HCT116 (cell line): ENCODE results near the gene DGCR8. TPM values are rescaled to one million over a fixed set of nuclear protein-coding genes. Genes with fewer than 3 reads are reported as not detected.

Source experiments
- ATAC-seq: fragments of 200-7000 bp; cut with Tn5 transposase; 2 replicates; pipeline ENCODE4 v1.9.1; 2020; ENCODE audit warnings: mild to moderate bottlenecking, moderate library complexity
- BruUV-seq: library from RNA; stranded (reverse); fragments of 400-500 nt; replicated peaks from 2 replicates; lab custom pipeline; 2021; lab: Mats Ljungman, UMichigan
- CTCF ChIA-PET: fragments of 300-600 bp; sonication (Branson Sonifier 250); formaldehyde crosslinking; loops from one replicate; lab custom pipeline; 2021; ENCODE audit warnings: antibody characterized with exemption; lab: Charles Lee
- POLR2A ChIA-PET: fragments of 300-600, 350-600 bp; sonication (Branson Sonifier 250); formaldehyde crosslinking; loops from one replicate; lab custom pipeline; 2021; ENCODE audit warnings: antibody characterized with exemption; lab: Charles Lee
- RAD21 ChIA-PET, 2 experiments: fragments of 300-600 bp; sonication (Branson Sonifier 250); formaldehyde crosslinking; loops; one replicate each; lab custom pipeline; 2023; ENCODE audit warnings: low total read pairs in 2 of 2; ENCODE audit not compliant: uncharacterized antibody in 2 of 2, unreplicated experiment in 2 of 2, low non-redundant PET in 1 of 2; lab: Charles Lee
- DNase-seq: peaks from one replicate; pipeline ENCODE4 v3.0.0-alpha.2; 2010; ENCODE audit warnings: low read depth, low spot score
- H2AFZ ChIP-seq: fragments of 200-600 bp; shearing (Covaris generic), sonication (generic); 2 replicates; pipeline ENCODE4 v1.6.1; 2017; ENCODE audit warnings: low read depth, mixed run types, mixed read lengths, antibody characterized with exemption, low read length; ENCODE audit not compliant: poor library complexity, severe bottlenecking
- H3K27ac ChIP-seq: 2 replicates; pipeline ENCODE4 v1.5.1; 2012; ENCODE audit warnings: low read depth, low read length
- H3K27me3 ChIP-seq: fragments of 200-600 bp; sonication (generic); 2 replicates; pipeline ENCODE4 v1.6.1; 2016; ENCODE audit warnings: mixed run types, low read length, mixed read lengths; ENCODE audit not compliant: insufficient read depth
- H3K36me3 ChIP-seq, 2 experiments: fragments of 200-500 bp in 1 of 2; fragments of 200-600 bp in 1 of 2; sonication (Bioruptor generic) in 1 of 2; sonication (generic) in 1 of 2; 2 replicates each; pipeline versions ENCODE4 v1.5.1 to v1.6.1; 2014 to 2016; ENCODE audit warnings: low read length in 2 of 2, inconsistent platforms in 1 of 2, mixed read lengths in 1 of 2, mixed run types in 1 of 2; ENCODE audit not compliant: insufficient read depth in 2 of 2, control insufficient read depth in 1 of 2
- H3K4me1 ChIP-seq, 2 experiments: fragments of 200-600 bp in 1 of 2; sonication (generic) in 1 of 2; 2 replicates each; pipeline versions ENCODE4 v1.5.1 to v1.6.1; 2012 to 2017; ENCODE audit warnings: low read length in 2 of 2, inconsistent platforms in 1 of 2, mild to moderate bottlenecking in 1 of 2, mixed read lengths in 1 of 2, mixed run types in 1 of 2, moderate library complexity in 1 of 2; ENCODE audit not compliant: insufficient read depth in 2 of 2, control insufficient read depth in 1 of 2
- H3K4me2 ChIP-seq: fragments of 200-600 bp; sonication (generic); 2 replicates; pipeline ENCODE4 v1.6.1; 2017; ENCODE audit warnings: mixed run types, low read length, mixed read lengths
- H3K4me3 ChIP-seq, 2 experiments: fragments of 200-600 bp in 1 of 2; sonication (generic) in 1 of 2; replicated peaks in 1 of 2; 2 replicates each; pipeline ENCODE4 v1.5.1; 2011 to 2016; ENCODE audit warnings: low read length in 2 of 2, control low read depth in 1 of 2, low read depth in 1 of 2, mild to moderate bottlenecking in 1 of 2, mixed read lengths in 1 of 2, mixed run types in 1 of 2
- H3K79me2 ChIP-seq: fragments of 200-600 bp; sonication (generic); 2 replicates; pipeline ENCODE4 v1.6.1; 2017; ENCODE audit warnings: mild to moderate bottlenecking, mixed run types, low read length, moderate library complexity, mixed read lengths; ENCODE audit not compliant: insufficient read depth
- H3K9ac ChIP-seq: fragments of 200-600 bp; sonication (generic); 2 replicates; pipeline ENCODE4 v1.6.1; 2016; ENCODE audit warnings: low read length, mixed read lengths
- H3K9me2 ChIP-seq: fragments of 200-600 bp; sonication (generic), shearing (Covaris generic); 2 replicates; pipeline ENCODE4 v1.6.1; 2017; ENCODE audit warnings: mixed run types, mild to moderate bottlenecking, moderate library complexity; ENCODE audit not compliant: insufficient read depth
- H3K9me3 ChIP-seq, 2 experiments: fragments of 200-500 bp in 1 of 2; fragments of 200-600 bp in 1 of 2; sonication (Bioruptor generic) in 1 of 2; sonication (generic) in 1 of 2; 2 replicates each; pipeline ENCODE4 v1.6.1; 2014 to 2017; ENCODE audit warnings: low read length in 2 of 2, mixed read lengths in 2 of 2, inconsistent platforms in 1 of 2, low read depth in 1 of 2, mild to moderate bottlenecking in 1 of 2, mixed run types in 1 of 2, moderate library complexity in 1 of 2; ENCODE audit not compliant: control insufficient read depth in 1 of 2, insufficient read depth in 1 of 2
- H4K20me1 ChIP-seq: fragments of 200-600 bp; sonication (generic), shearing (Covaris generic); 2 replicates; pipeline ENCODE4 v1.6.1; 2017; ENCODE audit warnings: mixed run types, mild to moderate bottlenecking, moderate library complexity; ENCODE audit not compliant: insufficient read depth
- CBX3 ChIP-seq: IDR thresholded peaks from 2 replicates; pipeline ENCODE4 v1.6.1; 2012; ENCODE audit warnings: low read depth
- CEBPB ChIP-seq: IDR thresholded peaks from 2 replicates; pipeline ENCODE4 v1.6.1; 2012; ENCODE audit warnings: low read depth
- EGR1 ChIP-seq: IDR thresholded peaks from 2 replicates; pipeline ENCODE4 v1.6.1; 2012; ENCODE audit warnings: low read depth
- EZH2 ChIP-seq: fragments of 200-600 bp; sonication (generic); IDR thresholded peaks from 2 replicates; pipeline ENCODE4 v1.6.1; 2017; ENCODE audit warnings: antibody characterized with exemption, mixed run types
- EZH2phosphoT487 ChIP-seq: fragments of 200-600 bp; IDR thresholded peaks from 2 replicates; pipeline ENCODE4 v1.6.1; 2018; ENCODE audit warnings: antibody characterized with exemption, borderline replicate concordance
- JUND ChIP-seq: IDR thresholded peaks from 2 replicates; pipeline ENCODE4 v1.6.1; 2012
- MAX ChIP-seq: IDR thresholded peaks from 2 replicates; pipeline ENCODE4 v1.6.1; 2012
- POLR2A ChIP-seq: IDR thresholded peaks from 2 replicates; pipeline ENCODE4 v1.7.0; 2011; ENCODE audit warnings: borderline replicate concordance; ENCODE audit not compliant: insufficient read depth, insufficient read length; ENCODE audit errors: extremely low read depth
- SIN3A ChIP-seq: IDR thresholded peaks from 2 replicates; pipeline ENCODE4 v1.6.1; 2012; ENCODE audit warnings: low read depth
- SP1 ChIP-seq: IDR thresholded peaks from 2 replicates; pipeline ENCODE4 v1.6.1; 2012; ENCODE audit warnings: low read depth
- SRF ChIP-seq: IDR thresholded peaks from 2 replicates; pipeline ENCODE4 v1.6.1; 2012; ENCODE audit warnings: low read depth
- TCF7L2 ChIP-seq: IDR thresholded peaks from 2 replicates; pipeline ENCODE4 v1.7.0; 2011; ENCODE audit warnings: borderline replicate concordance, inconsistent platforms; ENCODE audit not compliant: insufficient read depth, insufficient read length; ENCODE audit errors: extremely low read depth
- ZBTB33 ChIP-seq: IDR thresholded peaks from 2 replicates; pipeline ENCODE4 v1.6.1; 2011; ENCODE audit warnings: mild to moderate bottlenecking, low read length, moderate library complexity; ENCODE audit not compliant: insufficient replicate concordance; ENCODE audit errors: extremely low read depth
- ZFX ChIP-seq: fragments of 450-650 bp; IDR thresholded peaks from 2 replicates; pipeline ENCODE4 v1.6.1; 2017
- intact Hi-C: fragments of 100-400 bp; cut with micrococcal nuclease; formaldehyde crosslinking; loops from 2 replicates; pipeline ENCODE4 v1.10.0; 2022
- total RNA-seq: library from RNA; stranded (reverse); gene quantifications from one replicate; pipeline ENCODE4 v1.2.1, GENCODE V29; 2021; ENCODE audit not compliant: unreplicated experiment
- TF ChIP-seq, protein P1 (sequence below): IDR thresholded peaks from 2 replicates; pipeline ENCODE4 v1.6.1; 2012; ENCODE audit warnings: low read depth
- TF ChIP-seq, protein P2 (sequence below): IDR thresholded peaks from 2 replicates; pipeline ENCODE4 v1.6.1; 2012

Gene DGCR8
- total RNA-seq, 1 experiment from 2014 or later, result 43.8 TPM

DNA sequence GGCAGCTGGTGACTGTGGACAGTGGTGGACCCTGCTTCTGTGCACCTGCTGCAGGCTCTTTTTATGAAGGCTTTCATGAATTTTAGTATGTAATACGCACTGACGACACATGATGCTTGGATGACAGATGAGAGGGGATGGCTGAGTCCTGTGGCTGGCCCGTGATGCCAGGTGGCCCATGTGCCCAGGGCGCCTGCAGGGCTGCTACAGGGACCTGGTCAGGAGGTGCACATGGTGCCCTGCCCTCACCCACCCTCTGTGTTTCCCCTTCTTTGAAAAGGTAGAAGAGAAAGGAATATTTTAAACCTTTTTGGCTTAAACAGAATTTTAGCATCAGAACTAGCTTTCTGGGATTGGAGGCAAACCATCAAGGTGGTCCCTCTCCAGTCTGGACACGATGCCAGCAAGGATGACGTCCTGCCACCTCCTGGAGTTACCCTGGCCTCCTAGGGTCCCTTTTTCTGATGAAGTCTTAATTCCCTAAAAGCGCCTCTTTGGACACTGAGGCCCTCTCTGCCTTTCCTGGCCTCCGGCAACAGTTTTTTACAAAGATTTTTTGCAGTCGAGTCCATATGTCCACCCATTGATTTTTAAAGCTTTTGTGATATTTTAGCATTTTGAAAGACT is 30.4 kb downstream of the DGCR8 start:
- Histone ChIP-seq H3K4me3 (no peak overlapping the region), H3K27ac (peak overlapping the region; percentile 34), H3K36me3 (peaks cover 24 to 69% of the 10 kb centered on the region in 2 experiments; a peak in 3 of 4 replicates), H3K4me2 (no peak overlapping the region), H4K20me1 (no peaks in the 10 kb centered on the region), H3K9ac (no peak overlapping the region; the same call in 1 of the 2 replicates), H3K79me2 (peaks cover 25% of the 10 kb centered on the region), H3K9me3 (no peaks in the 10 kb centered on the region), H3K4me1 (peaks cover under 1 to 5% of the 10 kb centered on the region in 2 experiments; a peak in 3 of 4 replicates), H3K27me3 (no peaks in the 10 kb centered on the region), H2AFZ (no peak overlapping the region), H3K9me2 (no peaks in the 10 kb centered on the region)
- POLR2A ChIA-PET, result no interaction called here
- BruUV-seq, result TSS peak; percentile 35
- RAD21 ChIA-PET, result no interaction called here
- intact Hi-C loops, result loop anchor here (10.0 kb wide), 1 partner anchor 146 kb away; no protein-coding TSS in a partner anchor
- ATAC-seq (no peak), DNase-seq (no peak)
- CTCF ChIA-PET, result no interaction called here
- TF ChIP-seq MAX (no peak), TCF7L2 (no peak), SRF (no peak), EGR1 (no peak), EZH2phosphoT487 (no peak), SIN3A (no peak), ZBTB33 (no peak), ZFX (no peak), CEBPB (no peak), POLR2A (no peak), SP1 (no peak), JUND (no peak), EZH2 (no peak), CBX3 (no peak)
- TF ChIP-seq, protein P1, sequence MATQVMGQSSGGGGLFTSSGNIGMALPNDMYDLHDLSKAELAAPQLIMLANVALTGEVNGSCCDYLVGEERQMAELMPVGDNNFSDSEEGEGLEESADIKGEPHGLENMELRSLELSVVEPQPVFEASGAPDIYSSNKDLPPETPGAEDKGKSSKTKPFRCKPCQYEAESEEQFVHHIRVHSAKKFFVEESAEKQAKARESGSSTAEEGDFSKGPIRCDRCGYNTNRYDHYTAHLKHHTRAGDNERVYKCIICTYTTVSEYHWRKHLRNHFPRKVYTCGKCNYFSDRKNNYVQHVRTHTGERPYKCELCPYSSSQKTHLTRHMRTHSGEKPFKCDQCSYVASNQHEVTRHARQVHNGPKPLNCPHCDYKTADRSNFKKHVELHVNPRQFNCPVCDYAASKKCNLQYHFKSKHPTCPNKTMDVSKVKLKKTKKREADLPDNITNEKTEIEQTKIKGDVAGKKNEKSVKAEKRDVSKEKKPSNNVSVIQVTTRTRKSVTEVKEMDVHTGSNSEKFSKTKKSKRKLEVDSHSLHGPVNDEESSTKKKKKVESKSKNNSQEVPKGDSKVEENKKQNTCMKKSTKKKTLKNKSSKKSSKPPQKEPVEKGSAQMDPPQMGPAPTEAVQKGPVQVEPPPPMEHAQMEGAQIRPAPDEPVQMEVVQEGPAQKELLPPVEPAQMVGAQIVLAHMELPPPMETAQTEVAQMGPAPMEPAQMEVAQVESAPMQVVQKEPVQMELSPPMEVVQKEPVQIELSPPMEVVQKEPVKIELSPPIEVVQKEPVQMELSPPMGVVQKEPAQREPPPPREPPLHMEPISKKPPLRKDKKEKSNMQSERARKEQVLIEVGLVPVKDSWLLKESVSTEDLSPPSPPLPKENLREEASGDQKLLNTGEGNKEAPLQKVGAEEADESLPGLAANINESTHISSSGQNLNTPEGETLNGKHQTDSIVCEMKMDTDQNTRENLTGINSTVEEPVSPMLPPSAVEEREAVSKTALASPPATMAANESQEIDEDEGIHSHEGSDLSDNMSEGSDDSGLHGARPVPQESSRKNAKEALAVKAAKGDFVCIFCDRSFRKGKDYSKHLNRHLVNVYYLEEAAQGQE, result no peak
- TF ChIP-seq, protein P2, sequence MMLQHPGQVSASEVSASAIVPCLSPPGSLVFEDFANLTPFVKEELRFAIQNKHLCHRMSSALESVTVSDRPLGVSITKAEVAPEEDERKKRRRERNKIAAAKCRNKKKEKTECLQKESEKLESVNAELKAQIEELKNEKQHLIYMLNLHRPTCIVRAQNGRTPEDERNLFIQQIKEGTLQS, result no peak
